ENCODE results near the gene OR8A1.
"Not testable (repeated sequence)": the region's sequence is repeated elsewhere in the genome, so short reads cannot be mapped to it uniquely, and the experiment has no call there.

The OR8A1 gene

GRCh38 chr11:124597626-124598025 is 27.8 kb downstream of the OR8A1 start:
- DNase-seq, result no peak

- DNase-seq, result no peak
Measured at GRCh38 chr11:124600621-124601320, 31.0 kb downstream of the OR8A1 start.

GRCh38 chr11:124602193-124602592 is 32.4 kb downstream of the OR8A1 start:
- no peak for DNase-seq

- not testable (repeated sequence) for DNase-seq
Measured at GRCh38 chr11:124602723-124603122, 32.9 kb downstream of the OR8A1 start.

- DNase-seq, result no peak
Measured at GRCh38 chr11:124605719-124606118, 35.9 kb downstream of the OR8A1 start.

- DNase-seq, result no peak
Measured at GRCh38 chr11:124608147-124608546, 38.4 kb downstream of the OR8A1 start.

- DNase-seq, result no peak
Measured at GRCh38 chr11:124610295-124610694, 40.5 kb downstream of the OR8A1 start.

- DNase-seq, result no peak
Measured at GRCh38 chr11:124611064-124611463, 41.3 kb downstream of the OR8A1 start, which contains the start of gene PANX3. TSS of gene PANX3 (plus strand) at chr11:124611428. CDS start at chr11:124611557, 129 bp downstream.

GRCh38 chr11:124612045-124612444 is 42.2 kb downstream of the OR8A1 start:
- DNase-seq, result no peak

GRCh38 chr11:124612567-124613246 is 42.9 kb downstream of the OR8A1 start:
- DNase-seq, result no peak

GRCh38 chr11:124618863-124619262 is 49.1 kb downstream of the OR8A1 start:
- DNase-seq, result no peak

Data from activated naive CD4-positive, alpha-beta T cell treated with anti-CD3 and anti-CD28 coated beads, Interleukin-2, amount 50 U/mL, for 16 hours (primary cell).